Endodermal cell (in vitro differentiated cells): ENCODE results near the gene CCT3. TPM values are rescaled to one million over a fixed set of nuclear protein-coding genes. Genes with fewer than 3 reads are reported as not detected.
"Not testable (repeated sequence)": the region's sequence is repeated elsewhere in the genome, so short reads cannot be mapped to it uniquely, and the experiment has no call there.

Experiments
- DNase-seq: peaks from one replicate; pipeline ENCODE4 v3.0.0-alpha.2; 2017
- H3K27ac ChIP-seq: 2 replicates; pipeline ENCODE4 v1.5.1; 2013; ENCODE audit warnings: mild to moderate bottlenecking, low read depth, low read length, moderate library complexity
- H3K27me3 ChIP-seq: 2 replicates; pipeline ENCODE4 v1.6.1; 2013; ENCODE audit warnings: mild to moderate bottlenecking, low read length, moderate library complexity; ENCODE audit not compliant: insufficient read depth, control insufficient read depth, poor library complexity, severe bottlenecking
- H3K36me3 ChIP-seq: 2 replicates; pipeline ENCODE4 v1.7.0; 2013; ENCODE audit warnings: mild to moderate bottlenecking, low read length, moderate library complexity; ENCODE audit not compliant: control insufficient read depth, insufficient read depth
- H3K4me1 ChIP-seq: one replicate; pipeline ENCODE4 v1.7.0; 2013; ENCODE audit warnings: low read length; ENCODE audit not compliant: control insufficient read depth, insufficient read depth
- H3K4me3 ChIP-seq: 2 replicates; pipeline ENCODE4 v1.5.1; 2013; ENCODE audit warnings: mild to moderate bottlenecking, low read length, moderate library complexity
- H3K9ac ChIP-seq: 2 replicates; pipeline ENCODE4 v1.6.1; 2013; ENCODE audit warnings: mild to moderate bottlenecking, low read length, moderate library complexity; ENCODE audit not compliant: poor library complexity, severe bottlenecking; ENCODE audit errors: extremely low read depth
- H3K9me3 ChIP-seq: 2 replicates; pipeline ENCODE4 v1.6.1; 2013; ENCODE audit warnings: mild to moderate bottlenecking, low read length, moderate library complexity; ENCODE audit not compliant: control insufficient read depth
- H3K27ac Mint-ChIP-seq: 2 replicates; pipeline ENCODE4 v1.8.0; 2020; ENCODE audit warnings: mixed read lengths
- H3K27me3 Mint-ChIP-seq: 2 replicates; pipeline ENCODE4 v1.8.0; 2021; ENCODE audit warnings: mild to moderate bottlenecking, mixed read lengths; ENCODE audit not compliant: insufficient read depth
- H3K36me3 Mint-ChIP-seq: 2 replicates; pipeline ENCODE4 v1.8.0; 2020; ENCODE audit warnings: low read depth, mixed read lengths
- H3K4me1 Mint-ChIP-seq: 2 replicates; pipeline ENCODE4 v1.8.0; 2020; ENCODE audit warnings: mixed read lengths
- H3K4me3 Mint-ChIP-seq: 2 replicates; pipeline ENCODE4 v1.8.0; 2020; ENCODE audit warnings: mild to moderate bottlenecking, moderate library complexity, mixed read lengths
- H3K9me3 Mint-ChIP-seq: 2 replicates; pipeline ENCODE4 v1.8.0; 2020; ENCODE audit warnings: mild to moderate bottlenecking, mixed read lengths
- WGBS, 2 experiments: methylation state at CpG; one replicate each; pipeline versions ENCODE4 v1.1.5 to v1.1.7; 2013; ENCODE audit warnings: missing lambda C conversion rate in 2 of 2, mixed read lengths in 1 of 2; ENCODE audit not compliant: insufficient coverage in 1 of 2, insufficient read length in 1 of 2; 5-methylcytosine and 5-hydroxymethylcytosine counted together
- total RNA-seq, 2 donors: library from RNA; stranded (reverse); fragmentation: NEBNext Ultra II Directional in 1 of 2; extraction: Animal tissue kit (Norgen Biotek cat#: 25700) in 1 of 2; gene quantifications; 2 replicates in 1 of 2; 3 replicates in 1 of 2; pipeline ENCODE4 v1.2.1, GENCODE V29; 2021
- TF ChIP-seq, protein P1 (sequence below): fragments of 200-600 bp; sonication (generic); conservative IDR thresholded peaks from 2 replicates; pipeline ENCODE4 v1.5.0; 2021; ENCODE audit warnings: antibody characterized with exemption, mild to moderate bottlenecking

CCT3 gene
- total RNA-seq, 2 donors from 2014 or later = 323 to 351 TPM

DNA sequence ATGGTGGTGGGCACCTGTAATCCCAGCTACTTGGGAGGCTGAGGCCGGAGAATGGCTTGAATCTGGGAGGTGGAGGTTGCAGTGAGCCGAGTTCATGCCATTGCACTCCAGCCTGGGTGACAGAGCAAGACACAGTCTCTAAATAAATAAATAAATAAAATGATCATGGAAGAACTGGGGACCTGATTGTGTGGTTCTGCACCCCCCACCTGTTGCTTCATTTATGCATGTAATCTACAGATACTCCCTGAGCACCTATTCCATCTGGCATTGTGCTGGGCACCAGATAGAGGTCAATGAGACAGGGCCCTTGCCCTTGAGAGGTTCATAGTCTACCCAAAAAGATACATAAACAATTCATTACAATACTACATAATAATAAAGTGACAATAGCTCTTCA lies 19.9 kb upstream of the CCT3 start:
- Histone ChIP-seq H3K9me3 (no peaks in the 10 kb centered on the region), H3K4me3 (no peak overlapping the region), H3K27me3 (peaks cover 12% of the 10 kb centered on the region), H3K4me1 (no peaks in the 10 kb centered on the region), H3K9ac (no peak overlapping the region), H3K27ac (no peak overlapping the region), H3K36me3 (no peaks in the 10 kb centered on the region)
- WGBS, 2 experiments = 92% methylated on average over 2 of the region's 2 CpGs; no CpG with 5 or more reads in 1 of the 2 experiments
- H3K27ac Mint-ChIP-seq = no peak overlapping the region
- H3K36me3 Mint-ChIP-seq = no peaks in the 10 kb centered on the region
- no peak overlapping the region for H3K4me3 Mint-ChIP-seq
- peaks cover 22% of the 10 kb centered on the region for H3K27me3 Mint-ChIP-seq
- no peak for DNase-seq
- peaks cover 6% of the 10 kb centered on the region for H3K4me1 Mint-ChIP-seq
- H3K9me3 Mint-ChIP-seq = peaks cover 1% of the 10 kb centered on the region
- TF ChIP-seq, protein P1, sequence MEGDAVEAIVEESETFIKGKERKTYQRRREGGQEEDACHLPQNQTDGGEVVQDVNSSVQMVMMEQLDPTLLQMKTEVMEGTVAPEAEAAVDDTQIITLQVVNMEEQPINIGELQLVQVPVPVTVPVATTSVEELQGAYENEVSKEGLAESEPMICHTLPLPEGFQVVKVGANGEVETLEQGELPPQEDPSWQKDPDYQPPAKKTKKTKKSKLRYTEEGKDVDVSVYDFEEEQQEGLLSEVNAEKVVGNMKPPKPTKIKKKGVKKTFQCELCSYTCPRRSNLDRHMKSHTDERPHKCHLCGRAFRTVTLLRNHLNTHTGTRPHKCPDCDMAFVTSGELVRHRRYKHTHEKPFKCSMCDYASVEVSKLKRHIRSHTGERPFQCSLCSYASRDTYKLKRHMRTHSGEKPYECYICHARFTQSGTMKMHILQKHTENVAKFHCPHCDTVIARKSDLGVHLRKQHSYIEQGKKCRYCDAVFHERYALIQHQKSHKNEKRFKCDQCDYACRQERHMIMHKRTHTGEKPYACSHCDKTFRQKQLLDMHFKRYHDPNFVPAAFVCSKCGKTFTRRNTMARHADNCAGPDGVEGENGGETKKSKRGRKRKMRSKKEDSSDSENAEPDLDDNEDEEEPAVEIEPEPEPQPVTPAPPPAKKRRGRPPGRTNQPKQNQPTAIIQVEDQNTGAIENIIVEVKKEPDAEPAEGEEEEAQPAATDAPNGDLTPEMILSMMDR = no peak

DNA sequence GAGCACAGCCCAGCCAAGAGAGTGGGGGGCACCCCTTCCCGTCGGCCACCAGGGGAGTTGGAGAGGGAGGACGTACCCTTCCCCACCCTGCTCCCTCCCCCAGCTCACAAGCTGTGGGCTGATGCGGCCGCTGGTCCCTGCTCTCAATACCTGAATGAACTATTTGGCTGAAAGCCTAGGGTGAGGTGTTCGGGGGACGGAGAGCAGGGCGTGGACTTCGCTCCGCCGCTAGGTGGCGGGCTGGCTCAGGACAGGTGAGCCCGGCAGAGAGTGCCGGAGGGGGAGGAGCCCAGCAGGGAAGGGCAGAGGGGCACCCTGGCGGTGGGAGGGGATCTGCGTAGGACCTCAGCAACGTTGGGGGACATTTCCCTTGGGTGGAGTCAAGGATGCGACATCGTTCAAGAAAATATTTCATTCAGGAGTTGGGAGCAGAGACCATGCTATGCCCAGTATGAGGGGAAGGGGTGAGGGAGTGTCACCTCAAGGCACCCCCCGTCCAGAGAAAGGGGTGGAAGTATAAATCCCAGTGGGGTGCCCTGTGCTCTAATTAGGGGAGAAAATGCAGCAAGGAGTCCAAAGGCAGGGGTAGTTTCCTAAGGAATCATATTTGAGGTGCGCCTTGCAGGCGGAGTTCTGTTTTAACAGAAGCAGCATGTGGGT lies 18.9 kb upstream of the CCT3 start:
- DNase-seq = peak; percentile 96
- WGBS, 2 experiments = 13 to 21% methylated on average over 16 to 22 of the region's 22 CpGs
- Histone ChIP-seq H3K27me3 (peaks cover 12% of the 10 kb centered on the region), H3K4me1 (no peaks in the 10 kb centered on the region), H3K9me3 (no peaks in the 10 kb centered on the region), H3K9ac (no peak overlapping the region), H3K4me3 (peak overlapping the region; percentile 62), H3K27ac (no peak overlapping the region), H3K36me3 (no peaks in the 10 kb centered on the region)
- peaks cover 1% of the 10 kb centered on the region for H3K9me3 Mint-ChIP-seq
- peaks cover 6% of the 10 kb centered on the region for H3K4me1 Mint-ChIP-seq
- H3K27ac Mint-ChIP-seq = no peak overlapping the region
- TF ChIP-seq, protein P1 = peak; percentile 99
- peak overlapping the region; percentile 52 for H3K4me3 Mint-ChIP-seq
- no peaks in the 10 kb centered on the region for H3K36me3 Mint-ChIP-seq
- H3K27me3 Mint-ChIP-seq = peaks cover 22% of the 10 kb centered on the region

DNA sequence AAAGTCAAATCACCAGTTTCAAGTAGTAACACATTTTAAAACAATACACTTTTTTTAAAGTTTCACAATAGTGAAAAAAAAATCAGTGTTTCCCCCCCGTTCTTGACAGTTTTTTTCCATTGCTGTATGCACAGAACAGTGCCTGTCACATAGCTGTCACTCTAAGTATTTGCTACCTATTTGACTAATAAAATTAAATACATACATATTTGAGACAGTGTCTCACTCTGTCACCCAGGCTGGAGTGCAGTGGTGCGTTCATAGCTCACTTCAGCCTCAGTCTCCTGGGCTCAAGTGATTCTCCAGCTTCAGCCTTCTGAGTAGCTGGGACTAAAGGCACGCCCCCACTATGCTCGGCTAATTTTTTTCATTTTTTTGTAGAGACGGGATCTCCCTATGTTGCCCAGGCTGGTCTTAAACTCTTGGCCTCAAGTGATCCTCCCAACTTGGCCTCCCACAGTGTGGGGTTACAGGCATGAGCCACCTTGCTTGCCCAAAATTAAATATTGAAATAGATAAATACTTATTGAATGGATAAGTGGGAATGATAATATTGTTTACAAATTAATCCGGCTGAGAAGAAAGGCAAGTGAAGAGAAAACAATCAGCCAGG lies 18.3 kb upstream of the CCT3 start:
- TF ChIP-seq, protein P1 = no peak
- Histone ChIP-seq H3K4me3 (peak overlapping the region; percentile 62), H3K9ac (no peak overlapping the region), H3K27me3 (peaks cover 12% of the 10 kb centered on the region), H3K9me3 (no peaks in the 10 kb centered on the region), H3K4me1 (no peaks in the 10 kb centered on the region), H3K36me3 (no peaks in the 10 kb centered on the region), H3K27ac (no peak overlapping the region)
- no peak for DNase-seq
- Mint-ChIP-seq H3K36me3 (no peaks in the 10 kb centered on the region), H3K27me3 (peaks cover 22% of the 10 kb centered on the region), H3K4me1 (peaks cover 6% of the 10 kb centered on the region), H3K27ac (no peak overlapping the region), H3K9me3 (peaks cover 1% of the 10 kb centered on the region), H3K4me3 (peak overlapping the region; percentile 52)
- WGBS, 2 experiments = 68 to 80% methylated on average over 6 of the region's 6 CpGs

DNA sequence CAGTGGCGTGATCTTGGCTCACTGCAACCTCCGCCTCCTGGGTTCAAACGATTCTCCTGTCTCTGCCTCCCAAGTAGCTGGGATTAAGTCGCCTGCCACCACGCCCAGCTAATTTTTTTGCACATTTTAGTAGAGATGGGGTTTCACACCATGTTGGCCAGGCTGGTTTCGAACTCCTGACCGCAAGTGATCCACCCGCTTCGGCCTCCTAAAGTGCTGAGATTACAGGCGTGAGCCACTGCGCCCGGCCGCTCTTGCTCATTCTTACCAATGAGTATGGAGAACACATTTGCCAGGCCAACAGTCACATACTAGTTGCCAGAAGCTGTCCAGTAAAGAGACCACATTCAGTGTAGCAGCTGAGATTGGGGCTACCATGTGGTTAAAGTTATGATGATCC lies 14.4 kb upstream of the CCT3 start:
- not testable (repeated sequence) for H3K36me3 Mint-ChIP-seq, H3K36me3 ChIP-seq, H3K9ac ChIP-seq, H3K27ac ChIP-seq, H3K9me3 ChIP-seq, H3K4me1 ChIP-seq, DNase-seq, H3K27ac Mint-ChIP-seq, H3K27me3 ChIP-seq, H3K9me3 Mint-ChIP-seq, H3K4me1 Mint-ChIP-seq, H3K4me3 ChIP-seq, H3K4me3 Mint-ChIP-seq
- WGBS, 2 experiments = 89 to 93% methylated on average over 13 of the region's 13 CpGs
- peaks cover 11% of the 10 kb centered on the region for H3K27me3 Mint-ChIP-seq
